ENCODE measurements around the gene TMTC1.

TMTC1 gene

DNA sequence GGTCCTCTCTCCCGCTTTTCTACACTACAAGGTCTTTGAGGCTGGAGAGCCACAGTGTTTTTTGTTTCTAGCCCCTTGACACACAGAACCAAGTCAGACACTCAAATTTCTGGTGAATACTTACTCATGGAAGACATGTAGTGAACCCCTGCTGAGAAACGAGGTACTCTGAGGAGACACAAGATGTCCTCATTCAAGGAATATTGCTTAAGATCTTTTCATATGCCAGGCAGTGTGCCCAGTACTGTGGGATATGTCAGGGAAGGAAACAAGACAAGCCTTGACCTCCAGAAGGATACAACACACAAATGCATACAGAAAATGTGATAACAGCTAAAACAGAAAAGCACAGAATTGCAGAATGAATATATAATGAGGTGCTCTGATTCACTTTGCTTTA, 75.9 kb downstream of the TMTC1 start:
- DNase-seq = no peak

DNA sequence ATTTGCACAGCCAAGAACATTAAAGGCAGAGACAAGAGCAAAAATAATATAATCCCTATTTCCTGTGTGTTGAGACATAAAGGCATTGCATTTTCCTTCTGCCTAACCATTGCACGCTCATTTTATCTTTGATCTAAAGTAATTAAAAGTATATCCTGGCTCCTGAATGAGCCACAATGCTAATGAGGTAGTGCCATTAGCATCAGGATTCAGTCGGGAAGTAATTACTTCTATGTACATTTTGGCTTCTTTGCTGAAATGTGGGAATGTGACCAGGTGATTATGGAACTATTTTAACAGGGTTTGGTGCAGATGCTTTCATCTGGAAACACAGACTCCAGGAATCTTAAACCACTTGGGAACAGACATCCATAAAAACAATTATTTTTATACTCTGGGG, 77.4 kb downstream of the TMTC1 start:
- no peak for DNase-seq

DNA sequence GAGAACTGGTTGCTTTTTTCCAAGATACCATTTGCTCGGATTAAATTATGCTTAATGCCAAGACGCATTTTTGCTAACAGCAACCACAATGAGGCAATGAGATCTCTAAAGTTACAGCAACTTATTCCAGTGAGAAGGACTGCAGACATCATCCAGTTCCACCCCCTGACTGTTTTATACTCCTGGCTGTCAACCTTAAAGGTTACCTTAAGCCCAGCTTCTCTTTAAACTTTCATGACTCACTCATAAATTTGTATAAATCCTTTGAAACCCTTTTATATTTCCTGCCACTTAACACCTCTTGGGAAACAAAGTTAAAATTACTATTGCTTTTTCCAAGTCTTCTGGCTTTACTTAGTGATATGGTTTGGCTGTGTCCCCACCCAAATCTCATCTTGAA, 80.2 kb downstream of the TMTC1 start:
- DNase-seq = no peak

- DNase-seq = no peak
These were observed 80.8 kb downstream of the TMTC1 start for GRCh38 chr12:29702972-29703371.

DNA sequence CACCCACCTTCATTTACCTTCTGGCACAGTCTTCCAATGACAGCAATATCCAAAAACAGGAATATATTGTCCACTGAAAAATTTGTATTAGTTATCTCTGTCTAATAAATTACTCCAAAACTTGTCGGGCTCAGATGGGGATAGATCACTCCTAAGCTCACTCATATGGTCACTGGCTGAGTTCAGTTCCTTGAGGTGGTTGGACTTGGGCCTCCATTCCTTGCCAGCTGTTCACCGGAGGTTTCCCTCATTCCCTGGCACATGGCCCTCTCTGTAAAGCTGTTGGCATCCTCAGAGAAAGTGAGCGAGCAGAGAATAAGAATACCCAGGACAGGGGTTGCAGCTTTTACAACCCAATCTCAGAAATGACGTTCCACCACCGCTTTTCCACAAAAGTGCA, 81.5 kb downstream of the TMTC1 start:
- no peak for DNase-seq

- DNase-seq = no peak
These were observed 82.8 kb downstream of the TMTC1 start for GRCh38 chr12:29700761-29701481.

GRCh38 chr12:29698756-29699155, 85.0 kb downstream of the TMTC1 start:
- DNase-seq = no peak

DNA sequence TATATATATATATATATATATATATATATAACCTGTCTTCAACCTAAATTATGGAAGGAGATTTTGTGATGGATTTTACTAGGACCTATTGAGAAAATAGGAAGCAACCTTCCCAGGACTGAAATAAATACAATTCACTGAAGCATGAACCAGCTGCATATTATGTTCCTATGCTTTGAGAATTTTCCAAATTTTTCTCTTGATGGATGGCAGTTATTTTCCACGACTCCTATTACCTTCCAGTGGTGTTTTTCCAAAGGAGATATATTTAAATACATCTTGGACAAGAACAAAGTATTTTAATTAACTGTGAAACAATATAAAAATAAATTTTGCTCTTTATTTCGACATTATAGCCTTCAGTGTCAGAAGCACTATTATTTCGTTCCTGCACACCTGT, 87.9 kb downstream of the TMTC1 start:
- DNase-seq = no peak

DNA sequence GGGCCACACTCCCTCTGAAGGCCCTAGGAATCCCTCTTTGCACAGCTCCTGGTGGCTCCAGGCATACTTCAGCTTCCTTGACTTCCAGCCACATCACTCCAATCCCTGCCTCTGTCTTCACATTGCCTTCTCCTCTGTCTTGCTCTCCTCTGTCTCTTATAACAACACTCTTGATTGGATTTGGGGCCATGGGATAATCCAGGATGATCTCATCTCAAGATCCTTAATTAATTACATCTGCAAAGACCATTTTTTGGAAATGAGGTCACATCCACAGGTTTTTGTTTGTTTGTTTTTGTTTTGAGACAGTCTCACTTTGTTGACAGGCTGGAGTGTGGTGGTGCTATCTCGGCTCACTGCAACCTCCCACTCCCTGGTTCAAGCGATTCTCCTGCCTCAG, 88.7 kb downstream of the TMTC1 start:
- DNase-seq = no peak

DNA sequence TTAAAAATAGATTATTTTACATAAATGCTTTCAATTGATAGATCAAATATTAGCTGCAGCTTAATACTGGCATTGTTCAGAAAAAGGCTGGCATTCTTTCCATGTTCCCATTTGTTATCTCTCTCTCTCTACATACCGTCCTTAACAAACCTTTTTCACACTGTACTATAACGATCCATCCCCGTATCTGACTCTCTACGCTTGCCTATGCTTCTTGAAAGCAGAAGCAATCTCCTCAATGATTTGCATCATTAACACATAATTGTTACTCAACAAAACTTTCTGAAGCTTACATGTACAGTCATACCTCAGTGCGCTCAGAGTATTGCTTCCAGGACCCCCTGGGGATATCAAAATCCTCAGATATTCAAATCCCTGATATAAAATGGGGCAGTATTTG, 89.7 kb downstream of the TMTC1 start:
- DNase-seq = no peak

GRCh38 chr12:29692237-29692636, 91.5 kb downstream of the TMTC1 start:
- DNase-seq = no peak

DNA sequence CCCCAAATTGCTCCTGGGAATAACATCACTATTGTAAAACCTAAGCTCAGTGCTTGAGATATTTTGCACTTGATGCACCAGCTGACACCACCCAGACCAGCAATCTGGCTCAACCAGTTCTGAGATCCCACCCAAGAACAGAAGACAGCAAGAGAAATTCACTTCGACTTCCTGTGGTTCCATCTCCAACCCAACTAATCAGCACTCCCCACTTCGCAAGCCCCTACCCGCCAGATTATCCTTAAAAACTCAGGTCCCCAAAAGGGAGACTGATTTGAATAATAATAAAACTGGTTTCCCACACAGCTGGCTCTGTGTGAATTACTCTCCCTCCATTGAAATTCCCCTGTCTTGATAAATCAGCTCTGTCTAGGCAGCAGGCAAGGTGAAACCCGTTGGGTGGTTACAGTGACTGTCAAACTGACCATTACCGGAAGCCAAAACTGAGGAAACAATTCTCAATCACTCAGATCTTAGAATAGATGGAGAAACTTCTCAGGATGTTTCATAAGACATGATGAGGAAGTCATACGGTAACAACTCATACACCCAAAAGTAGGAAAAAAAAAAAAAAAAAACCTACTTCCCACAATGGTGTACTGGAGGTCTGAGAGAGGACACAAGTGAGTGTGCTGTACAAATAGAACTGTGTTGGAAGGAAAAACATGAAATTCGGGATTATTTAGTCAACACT, 92.4 kb downstream of the TMTC1 start:
- DNase-seq = no peak

GRCh38 chr12:29690728-29691127, 93.0 kb downstream of the TMTC1 start:
- no peak for DNase-seq

DNA sequence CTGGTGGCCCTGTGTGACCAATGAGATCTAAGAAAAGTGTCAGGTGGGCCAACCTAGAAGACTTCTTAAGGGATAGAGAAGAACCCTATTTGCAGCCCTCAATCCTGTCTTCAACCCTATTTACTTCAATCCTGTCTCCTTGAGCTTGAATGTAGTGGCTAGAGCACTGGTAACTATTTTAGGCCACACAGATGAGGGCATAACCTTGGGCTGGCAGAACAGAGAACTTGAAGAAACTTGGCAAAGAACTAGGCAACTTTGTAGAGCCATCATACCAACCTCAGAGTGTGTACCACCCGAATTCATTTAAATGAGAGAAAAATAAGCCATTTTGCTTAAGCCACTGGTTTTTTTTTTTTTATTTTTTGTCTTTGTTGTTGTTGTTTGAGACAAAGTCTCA, 94.8 kb downstream of the TMTC1 start:
- DNase-seq = no peak

DNA sequence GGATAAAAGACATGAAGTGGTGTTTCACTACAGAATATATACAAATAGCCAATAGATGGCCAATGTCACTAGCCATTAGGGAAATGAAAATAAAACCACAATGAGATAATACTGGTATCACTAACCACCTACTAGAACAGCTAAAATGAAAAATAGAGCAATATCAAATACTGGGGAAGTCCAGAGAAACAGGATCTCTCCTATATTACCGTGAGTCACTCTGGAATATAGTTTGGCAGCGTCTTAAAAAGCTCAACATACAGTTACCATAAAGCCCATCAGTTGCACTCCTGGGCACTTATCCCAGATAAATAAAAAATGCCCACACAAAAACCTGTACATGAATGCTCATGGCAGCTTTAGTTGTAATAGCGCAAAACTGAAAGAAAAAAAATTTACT, 101.7 kb downstream of the TMTC1 start:
- no peak for DNase-seq

DNA sequence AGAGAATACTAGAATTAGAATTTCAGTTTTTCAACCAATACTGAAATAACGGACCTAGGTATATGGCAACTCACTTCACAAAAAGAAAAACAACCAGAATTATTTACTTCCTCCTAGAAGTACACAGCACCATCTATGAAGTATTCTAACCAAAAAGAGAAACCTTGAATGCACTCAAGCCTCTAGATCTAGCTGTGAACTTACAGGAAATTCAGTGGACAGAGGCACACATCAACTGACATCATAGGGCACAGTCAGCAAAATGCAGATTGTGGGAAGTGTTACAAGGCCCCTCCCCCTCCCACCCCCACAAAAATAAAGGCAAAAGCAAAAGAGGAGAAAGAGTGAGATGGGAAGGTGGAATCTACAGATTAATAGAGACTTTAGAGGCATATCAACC, 102.4 kb downstream of the TMTC1 start:
- no peak for DNase-seq

DNA sequence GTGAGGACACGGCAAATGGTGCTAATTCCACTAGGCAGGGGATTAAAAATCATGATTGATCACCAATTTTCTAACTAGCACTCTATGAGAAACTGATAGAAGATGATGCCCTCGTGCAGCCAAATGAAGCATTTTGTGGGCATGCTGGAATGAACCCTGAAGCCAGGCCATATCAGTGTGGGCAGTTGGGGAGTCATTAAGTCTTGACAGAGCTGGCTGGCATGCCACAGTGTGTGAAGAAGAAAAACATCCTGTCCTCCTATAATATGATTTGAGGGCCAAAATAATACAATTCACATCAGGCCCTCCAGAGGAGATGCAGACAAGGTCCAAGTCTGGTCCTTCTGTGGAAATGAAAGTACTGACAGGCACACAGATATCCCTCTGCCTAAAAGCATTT, 107.1 kb downstream of the TMTC1 start:
- no peak for DNase-seq

GRCh38 chr12:29674463-29674862, 109.3 kb downstream of the TMTC1 start:
- no peak for DNase-seq

GRCh38 chr12:29673346-29673745, 110.4 kb downstream of the TMTC1 start:
- no peak for DNase-seq

DNA sequence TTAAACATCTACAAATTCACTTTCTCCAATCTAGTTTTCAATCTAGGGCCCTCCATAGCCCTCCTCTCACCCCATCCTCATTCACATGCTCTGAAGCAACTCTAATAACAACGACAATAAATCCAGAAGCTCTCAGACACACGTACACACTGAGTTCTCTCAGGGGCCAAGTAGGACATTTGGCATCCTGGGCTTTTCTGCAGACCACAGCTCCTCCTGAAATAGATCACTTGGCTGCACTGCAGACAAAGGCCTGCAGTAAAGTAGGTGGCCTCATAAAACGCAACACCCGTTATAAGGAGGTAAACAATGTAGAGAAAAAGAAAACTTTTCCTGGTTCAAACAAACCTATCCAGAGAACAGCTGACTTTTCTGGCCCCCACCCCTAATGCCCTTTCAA, 111.2 kb downstream of the TMTC1 start:
- DNase-seq = no peak

- DNase-seq = no peak
These were observed 112.0 kb downstream of the TMTC1 start for GRCh38 chr12:29671742-29672141.

GRCh38 chr12:29667011-29667410, 116.7 kb downstream of the TMTC1 start:
- no peak for DNase-seq

DNA sequence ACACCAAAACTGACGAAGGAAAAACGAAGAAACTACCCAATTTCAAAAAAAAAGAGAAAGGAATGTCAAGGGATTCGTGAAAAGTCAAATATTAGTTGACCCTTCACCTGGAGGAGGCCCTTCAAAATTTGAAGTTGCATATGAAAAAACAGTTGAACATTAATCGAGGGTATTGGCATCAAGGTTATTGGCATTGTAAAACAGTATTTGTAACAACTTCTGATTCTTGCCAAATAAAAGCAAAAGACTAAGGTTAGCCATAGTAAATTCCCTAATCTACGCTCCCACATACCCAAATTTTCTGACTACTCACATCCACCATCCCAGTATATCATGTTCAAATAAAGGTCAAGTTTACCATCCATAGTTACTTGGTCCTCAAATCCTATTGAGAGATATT, 118.6 kb downstream of the TMTC1 start:
- no peak for DNase-seq

GRCh38 chr12:29662734-29663323, 120.9 kb downstream of the TMTC1 start:
- no peak for DNase-seq

DNA sequence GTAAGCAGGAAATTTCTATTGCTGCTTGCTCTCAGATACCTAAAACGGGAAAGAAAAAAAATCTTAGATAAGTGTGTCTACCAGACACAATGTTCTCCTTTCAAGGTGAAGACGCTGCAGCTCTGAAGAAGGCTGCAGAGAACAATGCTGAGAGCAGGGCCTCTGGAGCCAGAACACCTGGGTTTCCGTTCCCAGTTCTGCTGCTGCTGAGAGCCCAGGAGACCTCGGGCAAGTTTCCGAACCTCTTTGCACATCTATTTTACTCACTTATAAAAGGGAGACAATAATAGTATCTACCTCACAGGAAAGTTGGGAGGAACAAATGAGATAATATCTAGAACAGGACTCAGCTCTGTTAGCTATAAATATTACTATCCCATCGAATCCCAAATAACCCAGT, 122.9 kb downstream of the TMTC1 start:
- no peak for DNase-seq

Measured in stimulated activated naive CD4-positive, alpha-beta T cell treated with Interleukin-2 at 50 U/mL for 16 hours (primary cell).